Hippocampal formation (tissue), 2 donors: ENCODE data around the gene PMP22.
"Not testable (repeated sequence)": the region's sequence is repeated elsewhere in the genome, so short reads cannot be mapped to it uniquely, and the experiment has no call there.

Experiments used
- DNase-seq, 2 donors: peaks; one replicate each; lab custom pipeline; 2025; lab: John Stamatoyannopoulos, UW

The PMP22 gene

GRCh38 chr17:15255713-15256454 is 9.2 kb downstream of the PMP22 start:
- DNase-seq: no peak

GRCh38 chr17:15250135-15250860 is 14.8 kb downstream of the PMP22 start:
- no peak for DNase-seq

GRCh38 chr17:15249487-15249886 is 15.6 kb downstream of the PMP22 start:
- no peak for DNase-seq

- no peak for DNase-seq
These were observed 17.1 kb downstream of the PMP22 start for GRCh38 chr17:15247891-15248529.

GRCh38 chr17:15245054-15245453 is 20.1 kb downstream of the PMP22 start:
- no peak for DNase-seq

- no peak for DNase-seq
These were observed 24.5 kb downstream of the PMP22 start for GRCh38 chr17:15240644-15241043.

- DNase-seq: no peak
These were observed 25.6 kb downstream of the PMP22 start for GRCh38 chr17:15239491-15239890.

- DNase-seq: no peak
These were observed 26.3 kb downstream of the PMP22 start for GRCh38 chr17:15238676-15239422.

- DNase-seq: no peak
These were observed 27.1 kb downstream of the PMP22 start for GRCh38 chr17:15238057-15238456.

- no peak for DNase-seq
These were observed 28.1 kb downstream of the PMP22 start for GRCh38 chr17:15237106-15237425.

GRCh38 chr17:15236281-15237105 is 28.6 kb downstream of the PMP22 start:
- no peak for DNase-seq

GRCh38 chr17:15233971-15234370 is 31.2 kb downstream of the PMP22 start:
- no peak for DNase-seq

GRCh38 chr17:15233022-15233805 is 31.9 kb downstream of the PMP22 start:
- DNase-seq: peak in 1 of 2 donors; percentile 17

GRCh38 chr17:15232517-15232915 is 32.6 kb downstream of the PMP22 start:
- no peak for DNase-seq

- DNase-seq: peak; percentile 79 to 93
These were observed 33.1 kb downstream of the PMP22 start for GRCh38 chr17:15231851-15232516.

- no peak for DNase-seq
These were observed 34.3 kb downstream of the PMP22 start for GRCh38 chr17:15230866-15231265.

- not testable (repeated sequence) for DNase-seq
These were observed 43.3 kb downstream of the PMP22 start for GRCh38 chr17:15221827-15222226.

- DNase-seq: no peak
These were observed 44.3 kb downstream of the PMP22 start for GRCh38 chr17:15220785-15221184.

- DNase-seq: no peak
These were observed 48.6 kb downstream of the PMP22 start for GRCh38 chr17:15216481-15216880.
